Loucy (cell line): ENCODE results near the gene PDZD8.

ENCODE experiments used
- CTCF ChIP-seq: fragments of 200-600 bp; sonication (generic); conservative IDR thresholded peaks from 2 replicates; pipeline ENCODE4 v1.5.1; 2014; ENCODE audit warnings: mild to moderate bottlenecking, antibody characterized with exemption, low read length
- EZH2phosphoT487 ChIP-seq: fragments of 200-600 bp; IDR thresholded peaks from 2 replicates; pipeline ENCODE4 v1.6.1; 2018; ENCODE audit warnings: antibody characterized with exemption, mild to moderate bottlenecking, moderate library complexity, borderline replicate concordance

GRCh38 chr10:117419159-117419558, 43.9 kb upstream of the PDZD8 start:
- TF ChIP-seq CTCF (no peak), EZH2phosphoT487 (no peak)
